Ammon's horn (tissue), 1 donor: ENCODE data around the gene ATP6V1G1.
A peak's percentile ranks its signal among the peaks of the same experiment; 100 is the strongest.

Experiments used
- DNase-seq: peaks from one replicate; pipeline ENCODE4 v3.0.0-alpha.2; 2016; ENCODE audit warnings: low spot score

The ATP6V1G1 gene

DNA sequence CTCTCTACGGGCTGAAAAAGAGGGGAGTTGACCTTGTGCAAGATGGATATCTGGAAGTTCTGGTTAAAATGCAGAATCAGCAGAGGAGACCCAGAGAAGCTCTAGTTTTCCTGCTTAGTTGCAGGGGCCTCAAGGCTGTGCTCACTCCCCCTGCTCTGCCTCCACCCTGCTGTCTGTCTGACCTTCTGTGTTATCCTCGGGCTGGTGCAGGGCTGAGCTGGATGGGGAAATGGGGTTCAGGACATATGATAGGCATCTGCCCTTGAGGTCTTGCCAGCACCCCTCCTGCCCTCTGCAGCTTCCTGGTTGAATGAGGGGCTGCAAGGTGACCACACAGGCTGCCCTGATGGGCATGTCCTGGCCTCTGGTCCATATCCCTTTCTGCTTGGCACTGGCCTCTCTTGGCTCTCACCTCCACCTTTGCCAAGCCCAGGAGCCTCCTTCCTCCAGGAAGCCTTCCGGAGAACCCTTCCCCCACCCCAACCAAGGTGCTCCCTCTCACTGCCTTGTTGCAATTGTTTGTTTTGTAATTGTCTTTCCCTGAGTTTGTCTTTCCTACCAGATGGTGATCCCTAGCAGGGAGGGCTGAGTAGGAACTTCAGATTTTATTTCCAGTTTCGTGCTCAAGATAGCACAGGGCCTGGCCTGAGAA lies 24.8 kb downstream of the ATP6V1G1 start:
- DNase-seq, result no peak

DNA sequence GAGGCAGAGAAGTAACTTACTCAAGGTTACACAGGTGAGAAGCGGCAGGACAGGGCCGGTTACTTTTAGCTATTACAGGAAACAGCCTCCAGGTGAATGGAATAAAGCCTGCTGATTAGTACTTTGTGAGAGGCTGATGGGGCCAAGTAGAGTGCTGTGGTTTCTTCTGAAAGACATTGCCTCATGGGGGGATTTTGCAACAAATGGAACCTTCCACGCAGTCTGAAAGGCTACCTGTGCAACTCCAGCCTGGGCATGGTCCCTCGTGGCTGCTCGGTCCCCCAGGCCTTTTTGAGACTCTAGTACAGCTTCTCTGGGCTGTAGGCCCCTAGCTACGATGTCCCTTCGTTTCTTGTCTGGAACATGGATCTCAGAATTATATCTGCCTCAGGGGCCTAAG lies 25.5 kb downstream of the ATP6V1G1 start:
- no peak for DNase-seq

DNA sequence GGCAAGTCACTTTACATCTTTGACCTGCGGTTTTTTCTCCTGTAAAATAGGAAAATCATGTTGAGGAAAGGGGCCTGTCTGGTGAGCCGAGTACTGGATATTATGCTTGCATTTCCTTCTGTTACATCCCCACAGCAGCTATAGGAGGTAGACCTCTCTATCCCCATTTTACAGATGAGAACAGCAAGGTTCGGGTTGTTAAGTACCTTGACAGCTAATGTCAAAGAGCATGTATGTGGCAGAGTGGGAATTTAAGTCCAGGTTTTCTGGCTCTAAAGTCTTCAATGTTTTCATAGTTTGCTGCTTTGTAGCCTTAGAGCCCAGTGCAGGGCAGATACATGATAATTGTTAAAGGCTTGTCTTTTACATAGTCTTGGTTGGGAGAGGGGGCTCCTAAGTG lies 26.4 kb downstream of the ATP6V1G1 start:
- DNase-seq, result no peak

DNA sequence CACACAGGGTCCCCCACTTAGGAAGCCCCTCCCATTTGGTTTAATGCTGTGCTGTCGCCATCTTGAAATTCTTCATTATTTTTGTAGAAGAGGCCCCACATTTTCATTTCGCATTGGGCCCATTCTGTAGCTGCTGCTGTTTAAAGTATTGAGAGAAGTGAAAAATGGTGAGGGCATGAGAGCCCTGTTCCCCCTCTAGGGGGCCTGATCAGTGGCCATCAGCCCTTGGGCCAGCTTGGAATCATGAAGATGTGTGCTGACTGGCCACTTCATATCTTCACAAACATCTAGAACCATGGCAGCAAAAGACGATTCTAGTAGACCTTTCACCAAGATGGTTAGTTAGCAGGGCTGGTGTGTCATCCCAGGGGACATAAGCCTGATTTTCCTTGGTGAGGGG lies 26.8 kb downstream of the ATP6V1G1 start:
- DNase-seq, result no peak

DNA sequence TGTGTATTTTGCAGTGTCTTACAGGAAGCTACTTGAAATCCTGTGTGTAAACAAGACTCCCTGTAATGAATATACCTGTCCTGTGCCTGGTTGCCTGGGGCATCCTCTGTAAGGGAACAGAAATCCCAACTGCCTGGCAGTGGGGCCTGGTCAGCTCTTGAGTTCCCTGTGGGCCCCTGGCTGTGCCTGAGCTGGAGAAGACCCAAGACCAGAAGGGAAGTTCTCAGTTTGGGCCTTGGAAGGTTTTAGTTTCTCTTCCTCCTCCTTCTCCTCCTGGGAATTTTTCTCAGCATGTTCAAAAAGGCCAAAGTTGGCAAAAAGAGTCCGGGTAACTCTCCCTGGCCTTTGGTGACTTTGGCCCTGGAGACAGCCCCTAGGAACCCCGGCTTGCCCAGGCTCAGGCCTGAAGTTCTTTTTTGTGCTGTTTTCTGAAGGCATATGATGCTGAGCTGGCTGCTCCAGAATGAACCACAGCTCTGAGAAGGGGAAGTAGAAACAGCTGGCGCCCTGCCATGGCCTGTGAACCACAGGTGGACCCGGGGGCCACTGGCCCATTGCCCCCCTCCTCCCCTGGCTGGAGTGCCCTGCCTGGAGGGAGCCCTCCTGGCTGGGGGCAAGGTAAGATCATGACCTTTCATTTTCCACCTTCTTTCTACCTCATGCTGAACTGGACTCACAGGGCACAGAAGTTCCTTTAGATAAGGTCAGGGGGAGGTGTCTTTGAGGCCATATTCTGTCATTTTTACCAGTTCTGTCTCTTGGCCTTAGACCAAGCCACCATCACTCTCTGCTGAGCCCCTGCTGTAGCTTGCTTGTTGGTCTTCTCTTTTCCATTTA lies 29.3 kb downstream of the ATP6V1G1 start:
- peak; percentile 47 for DNase-seq

DNA sequence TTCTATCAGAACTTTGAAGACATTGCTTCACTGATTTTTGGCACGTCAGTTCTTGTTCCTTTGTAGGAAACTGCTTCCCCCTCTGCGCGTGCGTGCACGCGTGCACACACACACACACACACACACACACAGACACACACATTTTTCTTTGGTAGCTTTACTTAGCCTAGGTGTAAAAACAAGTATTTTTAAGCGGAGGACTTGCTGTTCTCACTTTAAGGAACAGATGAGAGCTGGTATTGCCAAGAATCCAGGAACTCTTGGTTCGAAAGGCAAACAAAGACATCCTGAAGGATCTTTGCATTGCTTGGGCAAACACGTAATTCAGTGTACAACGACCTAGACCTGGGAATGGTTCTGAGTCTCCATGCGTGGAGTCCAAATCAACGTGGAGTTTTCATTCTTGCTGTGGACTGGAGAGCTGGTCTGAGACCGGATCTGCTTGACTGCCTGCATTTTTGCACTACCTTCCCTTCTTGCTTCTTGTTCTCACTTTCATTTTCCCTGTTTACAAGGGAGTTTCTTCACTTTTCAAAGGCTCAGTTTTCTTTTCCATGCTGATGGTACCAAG lies 31.7 kb downstream of the ATP6V1G1 start:
- DNase-seq, result peak; percentile 29

DNA sequence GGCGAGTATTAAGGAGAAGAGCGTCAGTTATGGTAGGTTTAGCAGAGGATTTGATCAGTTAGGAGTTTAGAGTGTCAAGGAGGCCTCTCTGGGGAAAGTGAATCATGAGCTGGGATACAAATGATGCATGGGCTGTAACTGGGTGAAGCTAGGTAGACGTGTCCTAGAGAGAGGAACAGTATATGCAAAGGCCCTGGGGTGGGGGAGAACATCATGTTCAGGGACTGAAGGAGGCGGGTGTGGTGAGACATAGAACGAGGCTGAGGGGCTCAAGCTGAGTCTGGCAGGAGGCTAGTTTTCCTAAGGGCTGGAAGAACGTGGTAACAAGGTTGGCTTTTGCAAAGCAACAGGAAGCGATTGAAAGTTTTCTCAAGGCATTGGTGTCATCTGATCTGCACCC lies 34.0 kb downstream of the ATP6V1G1 start:
- no peak for DNase-seq

DNA sequence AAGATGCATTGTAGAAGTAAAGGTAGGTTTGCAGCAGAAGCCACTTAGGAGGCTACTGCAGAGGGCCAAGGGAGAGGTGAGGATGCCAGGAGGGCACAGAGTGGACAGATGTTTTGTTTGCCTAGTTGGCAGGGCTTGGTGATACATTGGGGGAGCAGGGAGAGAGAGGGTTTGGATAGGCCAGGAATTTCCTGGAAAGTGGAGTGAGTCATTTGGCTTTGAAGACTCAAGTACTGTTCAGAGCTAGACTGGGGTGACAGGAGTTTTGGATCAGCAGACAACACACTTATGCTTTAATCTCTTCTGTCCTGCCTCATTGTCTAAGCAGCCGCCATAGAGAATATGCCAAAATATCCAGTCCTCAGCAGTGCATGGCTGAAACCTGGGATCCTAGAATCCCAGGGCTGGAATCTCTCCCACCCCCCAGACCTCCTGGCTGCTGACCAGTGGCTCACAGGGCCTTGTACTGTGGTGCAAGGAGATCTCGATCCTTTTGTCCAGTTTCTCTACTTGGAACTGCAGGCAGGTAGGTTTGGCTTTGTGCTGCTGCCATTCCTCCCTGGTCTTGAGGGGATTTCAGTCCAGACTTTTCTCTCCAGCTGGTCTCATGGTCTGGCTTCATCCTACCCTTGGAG lies 34.5 kb downstream of the ATP6V1G1 start:
- DNase-seq, result no peak

DNA sequence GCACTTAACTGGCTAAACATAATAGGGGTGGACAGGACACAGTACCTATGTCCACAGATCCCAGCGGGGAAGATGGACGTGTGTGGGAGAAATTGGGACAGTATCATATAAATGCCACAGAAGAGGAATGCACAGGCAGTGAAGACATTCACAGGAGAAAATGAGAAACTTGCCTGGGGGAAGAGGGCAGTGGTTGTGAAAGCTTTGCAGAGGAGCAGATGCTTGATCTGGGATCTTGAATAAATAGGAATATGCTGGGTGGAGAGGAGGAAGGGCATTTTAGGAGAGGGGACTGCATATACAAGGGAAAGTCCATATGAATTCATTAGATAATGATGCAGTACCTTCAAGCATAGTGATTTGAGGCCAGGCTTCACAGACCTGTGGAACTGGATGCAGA lies 37.1 kb downstream of the ATP6V1G1 start:
- no peak for DNase-seq

DNA sequence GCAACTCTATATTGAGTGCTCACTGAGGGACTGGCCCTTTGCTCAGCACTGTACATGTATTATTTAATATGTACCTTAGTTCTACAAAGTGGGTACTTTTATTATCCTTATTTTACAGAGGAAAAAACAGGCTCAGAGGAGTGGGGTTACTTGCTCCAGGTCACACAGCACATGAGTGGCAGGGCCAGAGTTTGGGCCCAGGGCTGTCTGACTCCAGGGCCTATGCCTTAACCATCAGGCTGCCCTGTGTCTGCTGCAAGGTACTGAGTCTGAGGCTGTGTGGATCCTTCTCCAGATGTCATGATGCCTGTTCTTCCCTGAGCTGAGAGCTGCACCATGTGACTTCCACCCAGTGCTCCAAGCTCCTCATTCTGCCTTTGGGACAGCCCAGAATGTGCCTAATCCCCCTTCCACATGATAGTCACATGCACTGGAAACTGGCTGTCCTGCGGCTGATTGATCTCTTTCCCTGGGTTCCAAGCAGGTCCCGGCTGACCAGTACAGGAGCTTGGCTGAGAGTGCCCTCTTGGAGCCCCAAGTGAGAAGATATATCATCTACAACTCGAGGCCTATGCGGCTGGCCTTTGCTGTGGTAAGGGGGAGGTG lies 38.9 kb downstream of the ATP6V1G1 start:
- no peak for DNase-seq

DNA sequence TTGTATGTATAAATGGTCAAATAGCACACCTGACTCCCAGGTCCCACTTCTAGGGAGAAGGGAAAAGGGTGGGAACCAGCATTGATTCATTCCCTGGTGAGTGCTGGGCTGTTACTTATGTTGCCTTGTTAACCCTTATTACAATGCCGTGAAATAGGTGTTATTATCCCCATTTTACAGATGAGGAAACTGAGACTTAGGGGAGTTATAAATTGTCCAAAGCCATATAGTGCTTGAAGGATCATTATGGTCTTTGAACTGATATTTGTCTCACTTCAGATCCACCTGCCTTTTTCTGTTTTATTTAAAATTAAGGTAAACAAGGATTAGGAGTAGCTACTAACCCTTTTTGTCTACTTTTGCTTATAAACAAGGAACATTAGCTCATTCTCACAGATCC lies 40.0 kb downstream of the ATP6V1G1 start:
- DNase-seq, result no peak

DNA sequence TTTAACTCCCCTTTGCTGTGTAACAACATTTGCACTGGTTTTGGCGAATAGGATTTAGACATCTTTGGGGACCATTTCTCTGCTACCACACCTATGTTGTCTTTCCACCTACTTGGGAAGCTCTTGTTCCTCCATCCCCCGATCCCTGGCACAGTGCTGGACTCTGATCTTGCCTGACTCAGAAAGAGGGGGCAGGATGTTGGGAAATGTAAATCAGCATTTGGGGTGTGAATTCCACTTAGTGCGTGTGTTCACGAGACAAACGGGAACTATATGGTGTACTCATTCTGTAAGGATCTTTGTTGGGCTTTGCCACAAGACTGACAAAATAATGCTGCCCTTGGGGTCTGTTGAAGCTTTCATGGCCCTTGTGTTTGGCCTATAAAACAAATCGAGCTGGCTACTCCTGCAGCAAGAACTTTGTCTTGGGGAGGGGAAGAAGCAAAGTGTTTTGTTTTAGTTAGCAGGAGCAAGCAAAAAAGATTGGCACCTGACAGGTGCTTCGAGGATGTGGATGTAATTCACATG lies 42.1 kb downstream of the ATP6V1G1 start:
- no peak for DNase-seq

DNA sequence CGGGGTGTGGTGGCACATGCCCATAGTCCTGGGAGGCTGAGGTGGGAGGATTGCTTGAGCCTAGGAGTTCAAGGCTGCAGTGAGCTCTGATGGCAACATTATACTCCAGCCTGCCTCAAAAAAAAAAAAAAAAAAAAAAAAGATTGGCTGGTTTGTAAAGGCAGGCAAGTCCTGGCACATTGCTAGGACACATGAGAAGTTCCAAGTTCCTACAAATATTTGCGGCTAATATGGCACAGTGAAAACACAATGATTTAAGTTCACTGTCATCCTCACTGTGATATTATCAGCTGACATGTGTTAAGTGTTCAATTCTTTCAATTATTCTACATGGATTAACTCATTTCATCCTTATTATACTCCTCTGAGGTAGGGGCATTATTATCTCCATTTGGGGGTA lies 43.6 kb downstream of the ATP6V1G1 start:
- DNase-seq, result no peak

DNA sequence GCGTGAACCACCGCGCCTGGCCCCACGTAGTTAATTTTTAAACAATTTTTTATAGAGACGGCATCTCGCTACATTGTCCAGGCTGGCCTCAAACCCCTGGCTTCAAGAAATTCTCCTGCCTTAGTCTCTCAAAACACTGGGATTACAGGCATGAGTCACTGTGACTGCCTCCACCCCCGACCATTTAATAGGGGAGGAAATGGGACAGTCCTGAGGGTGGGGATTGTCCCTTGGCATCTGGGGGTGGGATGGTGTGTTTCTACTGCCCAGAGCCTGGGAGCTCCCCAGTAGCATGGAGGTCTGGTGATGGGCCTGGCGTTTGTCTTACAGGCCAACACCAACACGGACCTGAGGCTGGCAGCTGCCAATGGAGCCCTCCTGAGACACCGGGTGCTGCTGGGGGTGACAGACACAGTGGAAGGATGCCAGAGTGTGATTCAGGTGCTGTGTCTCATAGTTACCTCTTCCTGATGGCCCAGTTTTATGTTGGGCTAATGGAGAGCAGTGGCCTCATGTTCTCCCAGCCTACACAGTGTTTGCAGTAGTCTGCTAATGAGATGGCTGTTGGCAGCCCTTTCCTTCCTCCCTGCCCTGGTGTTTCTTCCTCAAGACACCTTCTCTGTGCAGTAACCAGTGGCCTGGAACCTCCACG lies 46.0 kb downstream of the ATP6V1G1 start:
- no peak for DNase-seq

DNA sequence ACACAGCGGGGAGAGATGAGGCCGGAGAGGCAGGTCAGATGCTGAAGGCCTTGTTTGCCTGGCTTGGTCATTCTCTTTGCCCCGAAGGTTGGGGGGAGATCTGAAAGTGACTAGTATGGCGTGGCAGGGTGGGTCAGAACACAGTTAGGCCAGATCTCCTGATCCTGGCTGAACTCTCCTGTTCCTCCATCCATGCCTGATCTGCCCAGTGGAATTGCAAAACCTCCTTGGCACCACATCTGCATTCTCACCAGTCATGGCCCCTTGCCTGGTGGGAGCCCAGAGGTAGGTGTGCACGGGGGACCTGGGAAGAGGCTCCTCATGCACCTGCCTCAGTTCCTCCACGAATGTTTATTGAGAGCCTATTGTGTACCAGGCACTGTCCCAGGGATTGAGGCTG lies 46.8 kb downstream of the ATP6V1G1 start:
- DNase-seq, result no peak

DNA sequence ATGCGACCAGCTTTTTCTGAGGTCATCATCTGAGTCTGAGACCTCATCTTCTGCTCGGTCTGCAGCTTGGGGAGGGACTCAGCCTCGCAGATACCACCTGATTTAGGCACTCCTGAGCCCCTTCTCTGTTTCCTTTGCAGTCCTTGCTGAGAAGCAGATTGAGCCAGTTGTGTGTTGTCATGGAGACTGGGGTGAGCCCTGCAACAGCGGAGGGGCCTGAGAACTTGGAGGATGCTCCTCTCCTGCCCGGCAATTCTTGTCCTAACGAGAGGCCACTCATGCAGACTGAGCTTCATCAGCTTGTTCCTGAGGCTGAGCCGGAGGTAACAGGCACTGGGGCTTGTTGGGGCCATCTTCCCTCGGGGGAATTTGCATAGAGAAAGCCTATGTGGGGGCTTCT lies 50.8 kb downstream of the ATP6V1G1 start:
- no peak for DNase-seq

DNA sequence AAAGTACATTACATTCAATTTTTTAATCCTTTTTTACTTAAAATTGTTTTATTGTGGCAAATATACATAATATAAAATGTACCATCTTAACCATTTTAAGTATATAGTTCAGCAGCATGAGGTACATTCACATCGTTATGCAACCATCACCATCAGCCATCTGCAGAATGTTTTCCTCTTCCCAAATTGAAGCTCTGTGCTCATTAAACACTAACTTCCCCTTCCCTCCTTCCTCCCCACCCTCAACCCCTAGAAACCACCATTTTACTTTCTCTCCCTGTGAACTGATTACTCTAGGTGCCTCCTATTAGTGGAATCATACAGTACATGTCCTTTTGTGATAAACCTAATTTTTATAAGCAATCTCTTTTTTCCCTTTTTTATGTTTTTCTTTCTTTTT lies 54.4 kb downstream of the ATP6V1G1 start:
- DNase-seq, result peak; percentile 45

DNA sequence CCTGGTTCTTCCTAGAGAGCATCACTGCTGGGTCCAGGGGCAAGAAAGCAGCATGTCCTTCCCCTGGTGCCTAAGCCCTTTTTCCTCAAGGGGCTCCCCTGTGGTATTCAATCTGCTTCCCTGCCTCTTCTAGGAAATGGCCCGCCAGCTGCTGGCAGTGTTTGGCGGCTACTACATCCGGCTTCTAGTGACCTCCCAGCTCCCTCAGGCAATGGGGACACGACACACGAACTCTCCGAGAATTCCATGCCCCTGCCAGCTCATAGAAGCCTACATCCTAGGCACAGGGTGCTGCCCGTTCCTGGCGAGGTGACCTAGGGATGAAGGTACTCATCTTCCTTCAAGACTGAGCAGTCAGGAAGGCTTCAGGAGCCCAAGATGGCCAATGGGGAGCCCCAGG lies 55.4 kb downstream of the ATP6V1G1 start:
- DNase-seq, result no peak

DNA sequence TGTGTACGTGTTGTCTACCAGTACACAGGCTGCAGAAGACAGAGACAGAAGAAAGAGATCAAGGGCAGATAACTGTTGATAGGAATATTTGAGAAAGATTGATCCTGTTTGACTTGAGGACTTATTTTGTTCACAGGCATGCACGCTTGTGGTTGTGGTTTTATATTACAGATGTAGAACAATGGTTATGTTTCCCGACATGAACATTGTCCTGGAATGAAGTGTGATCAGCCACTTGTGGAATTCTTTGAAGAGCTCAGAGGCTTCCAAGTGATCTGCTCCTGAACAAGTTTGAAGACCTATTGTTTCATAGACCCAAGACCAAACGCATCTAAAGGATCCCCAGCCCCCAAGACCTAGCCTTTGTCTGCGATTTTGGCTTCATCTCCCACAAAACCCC lies 56.3 kb downstream of the ATP6V1G1 start:
- no peak for DNase-seq
